Measurements from ENCODE around the gene FIBP. TPM values are rescaled to one million over a fixed set of nuclear protein-coding genes. Genes with fewer than 3 reads are reported as not detected.
A peak's percentile ranks its signal among the peaks of the same experiment; 100 is the strongest.

FIBP gene
- total RNA-seq, 1 donor, result 144 TPM

DNA sequence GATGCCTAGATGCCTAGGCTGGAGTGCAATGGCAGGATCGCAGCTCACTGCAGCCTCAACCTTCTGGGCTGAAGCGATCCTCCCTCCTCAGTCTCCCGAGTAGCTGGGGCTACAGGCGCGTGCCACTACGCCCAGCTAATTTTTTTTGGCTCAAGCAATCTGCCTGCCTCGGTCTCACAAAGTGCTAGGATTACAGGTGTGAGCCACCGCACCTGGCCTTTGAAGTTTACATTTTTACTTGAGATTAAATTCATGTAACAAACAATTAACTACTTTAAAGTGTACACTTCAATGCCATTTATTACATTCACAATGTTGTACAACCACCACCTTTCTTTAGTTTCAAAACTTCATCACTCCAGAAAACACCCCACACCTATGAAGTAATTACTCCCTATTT is 15.4 kb upstream of the FIBP start:
- DNase-seq (ENCODE audit: low read depth), result no peak
- no peak overlapping the region for H3K4me3 ChIP-seq (ENCODE audit: low read depth, low read length)

DNA sequence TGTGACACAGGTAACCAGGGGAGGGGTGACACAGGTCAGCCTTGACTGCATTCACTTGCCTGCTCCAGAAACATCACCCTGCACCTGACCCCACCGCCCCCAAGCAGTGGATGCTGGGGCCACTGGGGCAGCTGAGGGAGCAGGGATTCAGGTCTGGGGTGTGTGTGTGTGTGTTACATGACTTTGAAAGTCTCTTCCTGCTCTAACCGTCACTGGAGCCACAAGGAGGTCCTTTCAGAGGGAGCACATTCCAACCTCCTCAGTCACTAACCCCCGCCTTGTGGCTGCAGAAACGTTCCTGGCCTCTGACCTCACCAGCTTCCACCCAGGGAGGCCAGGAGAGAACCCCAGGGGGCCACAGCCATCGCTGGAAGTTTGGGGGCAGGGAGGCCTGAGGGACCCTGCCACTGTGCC is 14.8 kb upstream of the FIBP start:
- TF ChIP-seq, protein P1, sequence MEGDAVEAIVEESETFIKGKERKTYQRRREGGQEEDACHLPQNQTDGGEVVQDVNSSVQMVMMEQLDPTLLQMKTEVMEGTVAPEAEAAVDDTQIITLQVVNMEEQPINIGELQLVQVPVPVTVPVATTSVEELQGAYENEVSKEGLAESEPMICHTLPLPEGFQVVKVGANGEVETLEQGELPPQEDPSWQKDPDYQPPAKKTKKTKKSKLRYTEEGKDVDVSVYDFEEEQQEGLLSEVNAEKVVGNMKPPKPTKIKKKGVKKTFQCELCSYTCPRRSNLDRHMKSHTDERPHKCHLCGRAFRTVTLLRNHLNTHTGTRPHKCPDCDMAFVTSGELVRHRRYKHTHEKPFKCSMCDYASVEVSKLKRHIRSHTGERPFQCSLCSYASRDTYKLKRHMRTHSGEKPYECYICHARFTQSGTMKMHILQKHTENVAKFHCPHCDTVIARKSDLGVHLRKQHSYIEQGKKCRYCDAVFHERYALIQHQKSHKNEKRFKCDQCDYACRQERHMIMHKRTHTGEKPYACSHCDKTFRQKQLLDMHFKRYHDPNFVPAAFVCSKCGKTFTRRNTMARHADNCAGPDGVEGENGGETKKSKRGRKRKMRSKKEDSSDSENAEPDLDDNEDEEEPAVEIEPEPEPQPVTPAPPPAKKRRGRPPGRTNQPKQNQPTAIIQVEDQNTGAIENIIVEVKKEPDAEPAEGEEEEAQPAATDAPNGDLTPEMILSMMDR (IDR thresholded peaks at IDR 0.05; ENCODE audit: insufficient read depth, low read depth, low read length), result no peak
- no peak overlapping the region for H3K4me3 ChIP-seq (ENCODE audit: low read depth, low read length)
- DNase-seq (ENCODE audit: low read depth), result peak; percentile 76

More for the DNA sequence above, 15.4 kb upstream of the FIBP start:
- TF ChIP-seq, protein P1 (IDR thresholded peaks at IDR 0.05; ENCODE audit: insufficient read depth, low read depth, low read length), result no peak

DNA sequence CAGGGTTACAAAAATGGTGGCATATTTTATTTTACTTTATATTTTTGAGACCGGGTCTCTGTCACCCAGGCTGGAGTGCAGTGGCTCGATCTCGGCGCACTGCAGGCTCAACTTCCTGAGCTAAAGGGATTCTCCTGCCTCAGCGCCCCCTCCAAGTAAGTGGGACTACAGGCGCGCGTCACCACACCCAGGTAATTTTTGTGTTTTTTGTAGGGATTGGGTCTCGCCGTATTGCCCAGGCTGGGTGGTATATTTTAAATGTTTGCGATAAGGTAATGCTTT is 12.6 kb upstream of the FIBP start:
- no peak overlapping the region for H3K4me3 ChIP-seq (ENCODE audit: low read depth, low read length)
- TF ChIP-seq, protein P1 (IDR thresholded peaks at IDR 0.05; ENCODE audit: insufficient read depth, low read depth, low read length), result no peak
- DNase-seq (ENCODE audit: low read depth), result no peak

DNA sequence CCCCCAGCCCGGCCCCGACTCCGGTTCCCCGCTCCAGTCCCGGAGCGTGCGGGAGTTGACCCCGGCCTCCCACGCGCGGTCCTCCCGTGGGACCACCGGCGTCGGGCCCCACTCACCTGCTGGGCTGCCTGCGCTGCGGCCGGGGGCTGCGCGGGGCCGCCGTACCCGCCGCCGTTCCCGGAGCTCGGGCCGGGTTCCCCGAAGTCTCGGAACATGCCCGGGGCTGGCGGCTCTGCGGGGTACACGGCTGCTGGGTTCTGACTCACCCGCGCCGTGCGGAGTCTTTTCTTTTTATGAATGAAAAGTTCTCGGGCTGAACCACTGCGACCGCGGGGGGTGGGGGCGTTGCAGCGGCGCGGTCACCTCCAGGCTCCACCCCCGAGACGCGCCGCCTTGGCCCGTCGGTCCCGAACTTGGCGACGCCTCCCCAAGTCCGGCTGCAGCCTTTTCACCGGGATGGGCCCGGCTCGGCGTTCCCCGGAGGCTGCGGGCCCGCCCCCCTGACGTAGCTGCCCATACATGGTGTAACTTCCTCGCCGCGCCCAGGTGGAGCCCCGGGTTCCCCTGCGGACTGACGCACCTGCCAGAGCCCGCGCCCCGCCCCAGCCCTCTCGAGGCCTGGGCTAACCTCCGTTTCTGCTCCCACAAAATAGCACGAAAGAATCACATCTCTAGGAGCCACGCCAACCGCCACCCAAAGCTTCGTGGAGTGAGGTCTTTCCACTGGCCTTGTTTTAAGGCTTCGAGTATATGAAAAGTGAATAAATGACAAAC is 12.0 kb upstream of the FIBP start, which contains the start of gene FOSL1:
Gene FOSL1 (minus strand): TSS at position 264 of the 774 bp plus-strand sequence. CDS start 49 bp downstream, at position 215.
- TF ChIP-seq, protein P1 (IDR thresholded peaks at IDR 0.05; ENCODE audit: insufficient read depth, low read depth, low read length), result no peak
- peak; percentile 96 for DNase-seq (ENCODE audit: low read depth)

DNA sequence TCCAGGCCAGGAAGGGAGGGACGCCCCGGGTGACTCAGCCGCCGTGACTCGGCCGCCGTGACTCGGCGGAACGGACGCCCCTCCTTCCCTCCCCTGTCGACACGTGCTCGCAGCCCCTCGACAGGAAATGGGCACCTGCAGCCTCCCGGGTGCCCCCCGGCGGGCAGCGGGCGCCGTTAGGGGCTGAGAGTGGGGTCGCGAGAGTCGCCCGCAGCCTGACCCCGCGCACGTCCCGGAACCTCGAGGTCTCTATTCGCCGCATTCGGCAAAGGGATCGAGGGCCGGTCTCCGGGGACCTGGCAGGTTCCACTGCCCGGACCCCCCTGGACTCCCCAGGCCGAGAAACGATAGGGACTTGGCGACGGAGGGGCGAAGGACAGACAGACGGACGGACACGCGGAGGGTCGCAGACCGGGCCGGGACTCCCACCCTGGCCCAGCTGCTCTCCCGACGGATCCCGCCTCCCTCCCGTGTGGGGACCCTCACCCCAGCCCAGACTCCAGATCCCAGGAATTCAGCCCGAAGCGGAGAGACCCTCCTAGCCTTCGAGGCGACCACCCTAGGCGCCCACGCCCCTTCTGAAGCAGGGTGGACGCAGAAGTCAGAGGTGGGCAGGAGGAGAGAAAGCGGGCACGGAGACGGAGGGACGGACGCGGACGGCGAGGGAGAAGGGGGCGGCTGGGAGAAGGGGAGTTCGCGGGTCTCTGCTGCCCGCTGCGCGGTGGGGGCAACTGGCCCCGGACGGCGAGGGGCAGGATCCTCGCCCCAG is 11.3 kb upstream of the FIBP start:
- TF ChIP-seq, protein P1 (IDR thresholded peaks at IDR 0.05; ENCODE audit: insufficient read depth, low read depth, low read length), result no peak
- peak; percentile 82 for DNase-seq (ENCODE audit: low read depth)
- H3K4me3 ChIP-seq (ENCODE audit: low read depth, low read length), result peak overlapping the region; percentile 84

More for the DNA sequence above, 12.0 kb upstream of the FIBP start, which contains the start of gene FOSL1:
- H3K4me3 ChIP-seq (ENCODE audit: low read depth, low read length), result peak within 1 kb of the TSS; percentile 84

DNA sequence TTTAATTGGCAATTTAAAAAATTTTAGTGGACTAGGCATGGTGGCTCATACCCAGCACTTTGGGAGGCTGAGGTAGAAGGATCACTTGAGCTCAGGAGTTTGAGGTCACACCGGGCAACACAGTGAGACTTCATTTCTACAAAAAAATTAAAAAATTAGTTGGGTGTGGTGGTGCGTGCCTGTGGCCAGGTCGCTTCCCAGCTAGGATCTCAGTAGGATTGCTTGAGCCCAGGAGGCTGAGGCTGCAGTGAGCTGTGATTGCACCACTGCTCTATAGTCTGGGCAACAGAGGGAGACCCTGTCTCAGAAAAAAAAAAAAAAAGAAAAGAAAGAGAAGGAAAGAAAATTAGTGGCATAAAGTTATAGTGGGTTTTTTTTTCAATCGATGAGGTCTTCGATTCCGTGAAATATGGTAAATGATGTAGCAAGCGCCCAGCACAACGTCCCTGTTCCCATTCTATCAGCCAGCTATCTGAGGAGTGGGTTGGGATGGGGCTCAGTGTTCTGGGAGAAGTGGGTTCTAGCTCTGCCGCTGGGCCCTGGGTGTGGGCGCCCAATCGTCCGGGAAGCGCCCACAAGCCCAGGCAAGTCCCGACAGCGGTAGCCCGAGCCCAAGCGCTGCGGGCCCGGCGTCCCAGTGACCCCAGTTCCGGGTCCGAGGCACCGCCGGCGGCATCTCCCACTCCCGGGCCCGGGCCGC is 10.5 kb upstream of the FIBP start:
- DNase-seq (ENCODE audit: low read depth), result no peak
- H3K4me3 ChIP-seq (ENCODE audit: low read depth, low read length), result peak overlapping the region; percentile 84
- TF ChIP-seq, protein P1 (IDR thresholded peaks at IDR 0.05; ENCODE audit: insufficient read depth, low read depth, low read length), result no peak

Data from fibroblast of villous mesenchyme (primary cell).